HG02610 (cell line): ENCODE measurements around the gene CPA4.
A peak's percentile ranks its signal among the peaks of the same experiment; 100 is the strongest.

Experiments
- ATAC-seq: cut with Tn5 transposase; IDR thresholded peaks from one replicate; pipeline ENCODE4 v1.9.1; 2021; ENCODE audit warnings: mild to moderate bottlenecking, moderate library complexity; ENCODE audit not compliant: unreplicated experiment

CPA4 gene

GRCh38 chr7:130362251-130362816 lies 69.4 kb downstream of the CPA4 start:
- no peak for ATAC-seq

- peak; percentile 66 for ATAC-seq
These were observed 70.3 kb downstream of the CPA4 start for GRCh38 chr7:130363026-130363847.

GRCh38 chr7:130364451-130364850 lies 71.5 kb downstream of the CPA4 start:
- no peak for ATAC-seq

GRCh38 chr7:130365088-130365487 lies 72.1 kb downstream of the CPA4 start:
- ATAC-seq = no peak

- ATAC-seq = peak; percentile 68
These were observed 72.8 kb downstream of the CPA4 start for GRCh38 chr7:130365511-130366441.

GRCh38 chr7:130366564-130366963 lies 73.6 kb downstream of the CPA4 start:
- ATAC-seq = no peak

GRCh38 chr7:130367088-130367755 lies 74.3 kb downstream of the CPA4 start:
- ATAC-seq = no peak

- no peak for ATAC-seq
These were observed 75.1 kb downstream of the CPA4 start for GRCh38 chr7:130367836-130368746.

GRCh38 chr7:130369110-130369711 lies 76.2 kb downstream of the CPA4 start:
- no peak for ATAC-seq

- ATAC-seq = no peak
These were observed 77.0 kb downstream of the CPA4 start for GRCh38 chr7:130369831-130370550.

GRCh38 chr7:130371046-130371445 lies 78.1 kb downstream of the CPA4 start:
- no peak for ATAC-seq

- ATAC-seq = no peak
These were observed 79.6 kb downstream of the CPA4 start for GRCh38 chr7:130372402-130373165.
